NT2/D1 (cell line): ENCODE results near the gene CACNA1E.

Source experiments
- DNase-seq: peaks from one replicate; pipeline ENCODE4 v3.0.0-alpha.2; 2011; ENCODE audit warnings: low read depth, low spot score
- H3K27me3 ChIP-seq: 2 replicates; pipeline ENCODE4 v1.6.0; 2011; ENCODE audit warnings: mild to moderate bottlenecking; ENCODE audit not compliant: insufficient read length, insufficient read depth
- H3K36me3 ChIP-seq: 2 replicates; pipeline ENCODE4 v1.6.1; 2011; ENCODE audit warnings: mild to moderate bottlenecking, low read length, mixed read lengths; ENCODE audit not compliant: insufficient read depth, insufficient read length
- H3K4me1 ChIP-seq: 2 replicates; pipeline ENCODE4 v1.5.1; 2011; ENCODE audit not compliant: insufficient read depth, insufficient read length
- H3K4me3 ChIP-seq: 2 replicates; pipeline ENCODE4 v1.5.1; 2011; ENCODE audit warnings: low read depth; ENCODE audit not compliant: insufficient read length
- H3K9ac ChIP-seq: 2 replicates; pipeline ENCODE4 v1.6.0; 2011; ENCODE audit warnings: low read depth; ENCODE audit not compliant: insufficient read length
- H3K9me3 ChIP-seq: 2 replicates; pipeline ENCODE4 v1.5.1; 2011; ENCODE audit warnings: mild to moderate bottlenecking, low read length; ENCODE audit not compliant: insufficient read depth
- SUZ12 ChIP-seq: IDR thresholded peaks from 2 replicates; pipeline ENCODE4 v1.6.1; 2011; ENCODE audit not compliant: insufficient read length, insufficient read depth; ENCODE audit errors: extremely low read depth
- YY1 ChIP-seq: IDR thresholded peaks from 2 replicates; pipeline ENCODE4 v1.6.1; 2011; ENCODE audit not compliant: insufficient read length, insufficient read depth
- ZNF274 ChIP-seq: IDR thresholded peaks from 2 replicates; pipeline ENCODE4 v1.6.1; 2011; ENCODE audit warnings: mild to moderate bottlenecking, low read depth, low read length

CACNA1E gene

GRCh38 chr1:181772714-181773113 lies 289.4 kb downstream of the CACNA1E start:
- Histone ChIP-seq H3K27me3 (no peaks in the 10 kb centered on the region), H3K4me3 (no peak overlapping the region), H3K4me1 (no peaks in the 10 kb centered on the region), H3K9me3 (no peaks in the 10 kb centered on the region), H3K36me3 (no peaks in the 10 kb centered on the region), H3K9ac (no peak overlapping the region)
- DNase-seq = no peak
- TF ChIP-seq YY1 = no peak
- no peak for TF ChIP-seq SUZ12
- TF ChIP-seq ZNF274 = no peak

GRCh38 chr1:181776044-181776443 lies 292.7 kb downstream of the CACNA1E start:
- H3K27me3 ChIP-seq = no peaks in the 10 kb centered on the region
- DNase-seq = no peak
- H3K4me1 ChIP-seq = no peaks in the 10 kb centered on the region
- no peak for TF ChIP-seq SUZ12
- no peak for TF ChIP-seq YY1
- TF ChIP-seq ZNF274 = no peak
- no peaks in the 10 kb centered on the region for H3K9me3 ChIP-seq
- no peak overlapping the region for H3K9ac ChIP-seq
- no peaks in the 10 kb centered on the region for H3K36me3 ChIP-seq
- H3K4me3 ChIP-seq = no peak overlapping the region

DNA sequence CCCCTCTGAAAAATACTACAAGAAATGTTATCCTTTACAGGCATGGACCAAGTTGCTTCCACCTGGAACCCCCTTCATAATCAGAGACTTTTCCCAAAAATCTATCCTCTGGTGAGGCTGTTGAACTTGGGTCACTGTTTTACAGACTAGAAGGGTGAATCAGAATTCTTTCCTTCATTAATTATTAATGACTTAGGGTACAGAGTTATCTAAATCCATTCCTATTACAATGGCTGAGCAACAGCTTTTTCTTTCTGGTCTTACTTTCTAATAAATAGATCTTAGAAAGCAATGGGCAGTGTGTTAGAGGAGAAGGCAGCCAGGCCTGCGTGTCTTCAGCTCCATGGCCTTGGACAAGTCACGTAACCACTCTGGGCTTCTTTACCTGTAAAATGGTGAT lies 294.0 kb downstream of the CACNA1E start:
- H3K27me3 ChIP-seq = no peaks in the 10 kb centered on the region
- H3K9me3 ChIP-seq = no peaks in the 10 kb centered on the region
- H3K36me3 ChIP-seq = no peaks in the 10 kb centered on the region
- H3K4me1 ChIP-seq = no peaks in the 10 kb centered on the region
- no peak overlapping the region for H3K4me3 ChIP-seq
- TF ChIP-seq YY1 = no peak
- no peak for TF ChIP-seq SUZ12
- TF ChIP-seq ZNF274 = no peak
- DNase-seq = no peak
- no peak overlapping the region for H3K9ac ChIP-seq

DNA sequence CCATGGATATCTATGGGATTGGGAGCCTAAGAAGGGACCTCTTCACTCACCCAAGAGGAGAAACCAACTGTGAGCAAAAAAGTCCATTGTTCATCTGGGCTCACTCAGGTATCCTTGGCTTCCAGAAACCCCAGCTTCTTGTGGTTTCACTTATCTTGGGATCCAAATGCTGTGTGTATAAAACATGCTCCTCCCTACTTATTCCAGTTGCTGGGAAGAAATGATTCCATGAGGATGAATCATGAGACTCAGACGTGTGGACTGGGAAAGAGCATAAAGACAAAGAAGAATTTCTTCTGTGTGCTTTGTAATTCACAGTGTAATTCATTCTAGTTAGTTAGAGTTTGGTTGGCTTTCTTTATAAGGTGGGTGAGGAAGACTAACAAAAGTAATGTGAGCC lies 294.5 kb downstream of the CACNA1E start:
- no peak for DNase-seq
- H3K27me3 ChIP-seq = no peaks in the 10 kb centered on the region
- H3K4me3 ChIP-seq = no peak overlapping the region
- H3K36me3 ChIP-seq = no peaks in the 10 kb centered on the region
- no peak for TF ChIP-seq SUZ12
- no peak for TF ChIP-seq YY1
- no peak for TF ChIP-seq ZNF274
- no peaks in the 10 kb centered on the region for H3K9me3 ChIP-seq
- H3K9ac ChIP-seq = no peak overlapping the region
- no peaks in the 10 kb centered on the region for H3K4me1 ChIP-seq

- Histone ChIP-seq H3K27me3 (no peaks in the 10 kb centered on the region), H3K9me3 (no peaks in the 10 kb centered on the region), H3K9ac (no peak overlapping the region), H3K36me3 (no peaks in the 10 kb centered on the region), H3K4me3 (no peak overlapping the region), H3K4me1 (no peaks in the 10 kb centered on the region)
- no peak for TF ChIP-seq ZNF274
- TF ChIP-seq SUZ12 = no peak
- TF ChIP-seq YY1 = no peak
- no peak for DNase-seq
Observed at GRCh38 chr1:181778640-181779260, 295.4 kb downstream of the CACNA1E start.

DNA sequence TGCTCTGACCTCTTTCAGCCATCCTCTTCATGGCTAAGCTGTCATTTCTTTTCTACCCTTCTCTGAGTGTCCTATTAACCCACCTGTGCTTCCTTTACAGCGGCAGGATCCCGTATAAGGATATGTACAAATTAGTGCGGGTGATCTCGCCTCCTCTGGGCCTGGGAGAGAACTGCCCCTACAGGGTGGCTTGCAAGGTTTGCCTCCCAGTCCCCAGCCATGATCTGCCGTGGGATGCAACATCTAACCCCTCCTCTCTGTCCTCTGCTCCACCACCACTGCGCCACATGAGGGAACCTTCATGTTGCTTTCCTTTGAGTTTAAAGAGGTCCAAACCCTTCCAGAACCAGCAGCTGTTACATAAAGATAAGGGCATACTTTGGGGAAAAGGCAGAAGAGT lies 296.0 kb downstream of the CACNA1E start:
- Histone ChIP-seq H3K4me3 (no peak overlapping the region), H3K9me3 (no peaks in the 10 kb centered on the region), H3K27me3 (no peaks in the 10 kb centered on the region), H3K4me1 (no peaks in the 10 kb centered on the region), H3K9ac (no peak overlapping the region), H3K36me3 (no peaks in the 10 kb centered on the region)
- TF ChIP-seq ZNF274 = no peak
- no peak for TF ChIP-seq SUZ12
- TF ChIP-seq YY1 = no peak
- no peak for DNase-seq

DNA sequence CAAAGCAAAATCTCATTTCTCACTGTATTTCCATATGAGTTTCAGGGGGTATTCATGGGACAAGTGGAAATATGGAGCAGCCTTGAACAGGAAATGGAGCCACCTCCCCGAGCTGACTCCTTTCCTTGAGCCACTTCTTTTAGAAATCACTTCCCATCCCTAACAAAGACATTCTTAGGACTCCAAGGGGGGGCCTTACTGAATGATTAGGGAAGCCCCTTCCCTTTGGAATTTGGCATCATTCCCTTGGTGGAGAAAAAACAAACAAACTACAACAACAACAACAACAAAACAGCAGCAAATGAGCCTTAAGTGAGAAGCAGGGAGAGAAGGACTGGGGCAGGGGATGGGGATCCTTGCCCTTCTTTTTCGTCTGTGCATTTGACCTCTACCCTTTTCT lies 299.9 kb downstream of the CACNA1E start:
- Histone ChIP-seq H3K27me3 (no peaks in the 10 kb centered on the region), H3K4me3 (no peak overlapping the region), H3K9me3 (no peaks in the 10 kb centered on the region), H3K36me3 (no peaks in the 10 kb centered on the region), H3K9ac (no peak overlapping the region), H3K4me1 (no peaks in the 10 kb centered on the region)
- peak; percentile 66 for DNase-seq
- no peak for TF ChIP-seq SUZ12

DNA sequence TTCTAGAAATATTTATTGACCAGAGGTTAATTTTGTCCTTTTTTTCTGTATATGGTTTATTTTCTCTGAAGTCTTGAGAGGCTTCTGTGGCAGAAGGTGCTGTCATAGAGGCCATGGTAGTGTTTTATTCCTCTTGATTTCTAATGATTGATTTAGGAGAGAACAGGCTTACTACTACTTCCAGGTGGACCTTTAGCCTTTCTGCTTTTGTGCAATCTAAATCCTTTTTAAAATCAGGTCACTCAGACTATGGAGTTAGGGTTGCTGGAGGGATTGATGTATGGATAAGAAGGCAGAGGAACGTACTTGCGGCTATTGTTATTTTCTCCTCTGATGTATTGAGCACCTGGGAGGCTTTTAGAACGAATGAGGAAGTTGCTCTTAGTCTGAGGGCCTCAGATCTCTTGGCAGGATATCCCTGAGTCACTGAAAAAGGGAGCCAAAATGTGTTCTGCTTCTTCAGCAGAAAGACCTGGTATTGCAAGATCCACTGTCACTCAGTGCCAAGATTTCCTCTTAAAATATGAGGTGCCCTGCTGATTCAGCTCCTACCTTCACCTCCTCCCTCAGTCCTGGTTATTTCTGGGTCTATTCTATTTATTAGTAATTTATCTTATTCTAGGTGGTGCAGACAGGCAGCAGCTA lies 300.8 kb downstream of the CACNA1E start:
- Histone ChIP-seq H3K4me1 (no peaks in the 10 kb centered on the region), H3K27me3 (no peaks in the 10 kb centered on the region), H3K9ac (no peak overlapping the region), H3K4me3 (no peak overlapping the region), H3K9me3 (no peaks in the 10 kb centered on the region), H3K36me3 (no peaks in the 10 kb centered on the region)
- no peak for DNase-seq
- TF ChIP-seq YY1 (no peak), SUZ12 (no peak), ZNF274 (no peak)
